HG02870 (cell line): ENCODE measurements around the gene CERS6.
"Not testable (repeated sequence)": the region's sequence is repeated elsewhere in the genome, so short reads cannot be mapped to it uniquely, and the experiment has no call there.

Experiments
- ATAC-seq: cut with Tn5 transposase; IDR thresholded peaks from one replicate; pipeline ENCODE4 v1.9.1; 2021; ENCODE audit warnings: mild to moderate bottlenecking, moderate library complexity; ENCODE audit not compliant: unreplicated experiment

The CERS6 gene

DNA sequence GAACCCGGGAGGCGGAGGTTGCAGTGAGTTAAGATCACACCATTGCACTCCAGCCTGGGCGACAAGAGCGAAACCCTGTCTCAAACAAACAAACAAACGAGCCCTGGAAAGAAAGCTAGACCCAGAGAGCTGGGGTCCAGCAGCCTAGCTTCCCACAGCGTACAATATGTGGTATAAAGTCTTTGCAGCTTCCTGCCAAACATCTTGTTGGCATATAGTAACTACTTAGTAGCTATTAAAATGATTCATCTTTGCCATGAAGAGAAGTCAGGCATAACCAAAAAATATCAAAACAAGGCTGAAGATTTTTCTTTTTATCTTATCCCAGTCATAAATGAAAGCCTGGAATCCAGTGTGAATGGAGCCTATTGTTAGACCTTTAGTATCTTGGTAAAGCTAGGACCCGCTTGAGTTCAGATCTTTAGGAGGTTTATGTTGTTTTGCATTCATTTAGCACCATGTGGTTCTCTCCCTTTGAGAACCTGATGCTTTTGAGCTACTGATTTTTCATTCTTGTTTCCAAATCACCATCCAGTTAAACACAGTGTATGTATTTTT lies 206.7 kb downstream of the CERS6 start:
- no peak for ATAC-seq

DNA sequence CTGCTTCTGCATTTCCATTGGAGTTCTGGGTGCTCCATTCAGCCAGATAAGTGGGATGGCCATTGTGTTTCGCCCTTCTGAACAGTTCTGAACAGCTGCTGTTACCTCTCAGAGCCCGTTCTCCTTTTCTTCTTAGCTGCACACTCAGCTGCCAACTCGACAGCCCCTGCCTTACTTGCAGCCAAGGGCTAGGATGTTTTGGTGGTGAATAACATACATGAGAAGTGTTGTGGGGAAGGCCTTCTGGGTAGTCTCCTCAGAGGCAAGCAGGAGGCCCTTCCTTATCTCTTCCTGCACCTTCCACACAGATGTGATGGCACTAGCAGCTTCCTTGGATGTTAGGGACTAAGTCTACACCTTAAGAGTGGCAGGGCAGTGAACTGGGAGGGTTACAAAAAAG lies 207.9 kb downstream of the CERS6 start:
- ATAC-seq = no peak

DNA sequence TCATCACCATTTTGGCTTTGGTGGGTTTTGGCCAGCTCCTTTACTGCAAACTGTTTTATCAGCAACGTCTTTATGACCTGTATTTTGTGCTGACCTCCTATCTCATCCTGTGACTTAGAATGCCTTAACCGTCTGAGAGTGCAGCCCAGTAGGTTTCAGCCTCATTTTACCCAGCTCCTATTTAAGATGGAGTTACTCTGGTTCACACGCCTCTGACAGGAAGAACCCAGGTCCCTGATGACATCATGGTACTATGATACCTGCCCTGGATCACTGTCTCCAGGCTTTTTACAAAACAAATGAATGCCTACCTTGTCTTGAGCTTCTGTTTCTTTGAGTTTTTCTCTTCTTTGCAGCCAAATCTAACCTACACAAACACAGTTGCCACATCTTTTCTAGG lies 208.6 kb downstream of the CERS6 start:
- ATAC-seq = not testable (repeated sequence)

DNA sequence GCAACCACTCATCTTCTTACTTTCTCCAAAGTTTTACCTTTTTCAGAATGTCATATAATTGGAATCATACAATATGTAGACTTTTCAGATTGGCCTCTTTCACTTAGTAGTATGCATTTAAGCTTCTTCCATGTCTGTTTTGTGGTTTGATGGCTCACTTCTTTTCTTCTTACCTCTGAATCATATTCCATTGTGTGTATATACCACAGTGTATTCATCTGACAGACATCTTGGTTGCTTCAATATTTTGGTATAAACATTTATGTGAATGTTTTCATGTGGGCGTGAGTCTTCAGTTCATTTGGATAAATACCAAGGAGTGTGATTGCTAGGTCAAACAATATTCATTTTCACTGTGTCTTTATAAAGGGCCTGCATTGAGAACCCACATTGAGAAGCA lies 210.3 kb downstream of the CERS6 start:
- ATAC-seq = no peak

DNA sequence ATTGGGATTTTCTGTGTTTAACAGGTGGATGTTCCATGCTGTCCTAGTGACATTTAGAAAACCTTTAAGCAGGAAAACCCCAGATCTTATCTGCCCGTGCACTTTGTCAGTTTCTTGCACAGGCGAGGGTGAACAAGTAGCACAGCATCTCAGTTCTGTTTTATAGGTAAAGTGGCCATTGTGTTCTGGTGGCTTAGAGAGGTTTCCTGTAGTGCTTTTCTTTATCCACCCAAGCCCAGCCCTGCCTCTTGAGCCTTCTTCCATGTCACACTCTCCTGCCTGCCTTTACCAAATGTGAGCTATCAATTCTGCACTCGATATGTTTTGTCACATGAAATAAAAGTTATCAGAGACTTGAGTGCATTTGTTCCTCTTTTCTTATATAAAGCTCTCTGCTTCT lies 211.1 kb downstream of the CERS6 start:
- ATAC-seq = no peak

DNA sequence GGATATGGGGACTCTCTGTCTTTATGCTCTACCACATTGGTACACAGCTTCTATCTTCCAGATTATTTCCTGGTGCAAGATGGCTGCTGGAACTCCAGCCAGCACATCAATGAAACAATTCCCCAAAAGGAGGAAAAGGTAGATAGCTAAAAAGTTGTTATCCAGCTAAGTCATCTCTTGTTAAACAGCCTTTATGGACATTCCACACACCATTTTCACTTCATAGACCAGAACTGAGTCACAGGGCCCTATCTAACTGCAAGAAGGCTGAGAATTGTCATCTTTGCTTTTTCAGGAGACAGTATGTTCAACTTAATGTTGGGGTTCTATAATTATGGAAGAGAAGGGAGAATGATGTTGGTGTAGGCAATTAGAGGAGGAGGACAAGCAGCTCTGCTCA lies 213.1 kb downstream of the CERS6 start:
- no peak for ATAC-seq

DNA sequence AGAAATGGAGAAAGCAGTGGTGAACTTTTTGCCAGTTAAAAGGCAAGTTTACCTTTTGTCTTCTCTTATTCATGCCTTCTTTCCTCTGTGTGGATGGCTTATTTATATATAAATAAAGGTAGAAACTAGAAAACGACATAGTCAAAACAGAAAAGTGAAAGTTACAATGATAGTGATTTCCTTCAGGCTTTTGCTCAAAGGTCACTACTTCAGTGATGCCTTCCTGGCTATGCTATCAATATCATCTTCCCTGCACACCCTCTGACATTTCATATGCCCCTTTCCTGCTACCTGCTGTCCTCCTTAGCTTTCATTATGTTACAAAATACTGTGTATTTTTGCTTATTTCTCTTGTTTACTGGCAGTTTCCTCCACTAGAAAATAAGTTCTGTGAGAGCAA lies 214.4 kb downstream of the CERS6 start:
- ATAC-seq = no peak

DNA sequence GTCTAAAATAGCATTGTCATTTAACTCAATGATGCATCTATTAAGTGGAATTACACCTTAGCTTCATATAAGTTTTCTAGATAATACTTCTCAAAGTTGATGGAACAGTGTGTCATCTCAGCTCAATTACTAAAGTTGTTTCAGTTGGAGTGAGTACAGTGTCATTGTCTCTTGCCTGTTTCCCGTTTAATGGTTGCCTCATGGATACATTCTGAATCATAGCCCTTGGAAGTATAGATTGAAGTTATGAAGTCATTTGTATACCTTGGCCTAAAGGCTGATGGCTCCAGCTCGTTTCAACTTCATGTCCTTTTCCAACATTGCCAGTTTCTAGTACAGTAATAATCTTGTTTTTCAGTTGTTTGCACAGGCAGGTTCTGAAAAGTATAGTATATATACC lies 215.9 kb downstream of the CERS6 start:
- ATAC-seq = no peak

DNA sequence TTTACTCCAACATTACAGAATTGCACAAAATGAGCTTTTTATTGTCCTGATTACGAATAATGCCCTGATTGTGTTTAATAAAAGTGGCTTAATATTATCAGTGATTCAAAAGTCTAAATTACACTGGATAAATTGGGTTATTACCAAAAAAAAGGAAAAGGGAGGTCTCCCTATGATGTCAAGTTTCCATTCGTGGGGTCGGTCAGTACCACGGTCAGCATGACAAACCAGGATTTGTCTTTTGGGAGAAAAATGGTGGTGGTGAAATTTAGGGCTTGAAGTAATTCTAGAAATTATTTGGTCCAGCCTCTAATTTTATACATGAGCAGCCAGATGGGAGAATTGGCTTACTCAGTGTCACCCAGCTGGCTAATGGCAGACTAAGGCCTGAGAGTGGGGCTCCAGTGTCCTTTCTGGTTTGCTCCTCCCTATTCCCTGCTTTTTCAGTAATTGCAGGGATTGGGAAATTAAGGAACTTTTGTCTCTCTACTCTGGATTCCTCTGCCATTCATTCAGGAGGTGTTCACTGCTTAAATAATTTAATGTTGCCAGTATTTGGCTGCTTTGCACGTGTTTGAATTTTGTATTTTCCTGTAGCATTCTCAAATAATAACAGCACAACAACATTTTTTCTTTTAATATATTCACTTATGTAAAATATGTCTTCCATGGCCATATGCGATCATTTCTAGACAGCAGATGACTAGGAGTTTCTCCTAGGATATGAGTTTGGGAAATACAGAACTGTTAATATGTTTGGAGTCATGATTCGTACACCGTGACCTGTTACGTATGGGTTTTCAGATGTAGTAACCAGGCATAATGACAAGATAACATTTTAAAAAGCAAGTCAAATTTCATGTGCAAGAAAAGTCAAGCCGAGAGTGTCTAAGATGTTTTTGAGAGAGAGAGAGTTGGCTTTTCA lies 217.5 kb downstream of the CERS6 start:
- ATAC-seq = no peak

DNA sequence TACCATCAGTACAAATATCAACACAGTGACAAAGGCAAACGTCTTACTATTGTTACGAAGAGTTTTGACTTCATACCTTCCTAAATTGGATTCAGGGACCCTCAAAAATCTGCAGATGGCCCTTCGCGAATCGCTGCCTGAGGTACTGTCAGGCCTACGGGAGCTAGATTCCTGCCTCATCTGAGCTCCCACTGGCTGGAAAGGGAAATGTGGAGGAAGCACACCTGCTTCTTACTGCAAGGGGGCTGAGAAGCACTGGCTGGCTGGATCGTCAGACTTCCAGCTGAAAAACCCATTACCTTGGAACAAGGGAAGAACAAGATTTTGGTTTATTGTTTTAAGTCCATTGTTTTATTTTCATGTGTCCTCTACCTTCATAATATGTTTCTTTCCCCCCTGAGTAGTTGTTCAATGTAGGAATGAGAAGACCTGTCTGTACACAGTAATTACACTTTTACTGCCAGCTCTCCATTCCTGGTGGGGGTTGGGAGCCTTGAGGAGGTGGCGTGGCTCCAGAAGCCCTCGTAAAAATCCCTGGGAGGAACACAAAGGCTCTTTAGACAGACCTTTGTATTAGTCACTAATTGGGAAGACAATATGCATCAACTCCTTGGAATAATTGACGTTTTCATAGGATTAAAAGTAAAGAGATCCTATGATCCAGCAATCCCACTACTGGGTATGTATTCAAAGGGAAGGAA lies 222.2 kb downstream of the CERS6 start:
- ATAC-seq = no peak

DNA sequence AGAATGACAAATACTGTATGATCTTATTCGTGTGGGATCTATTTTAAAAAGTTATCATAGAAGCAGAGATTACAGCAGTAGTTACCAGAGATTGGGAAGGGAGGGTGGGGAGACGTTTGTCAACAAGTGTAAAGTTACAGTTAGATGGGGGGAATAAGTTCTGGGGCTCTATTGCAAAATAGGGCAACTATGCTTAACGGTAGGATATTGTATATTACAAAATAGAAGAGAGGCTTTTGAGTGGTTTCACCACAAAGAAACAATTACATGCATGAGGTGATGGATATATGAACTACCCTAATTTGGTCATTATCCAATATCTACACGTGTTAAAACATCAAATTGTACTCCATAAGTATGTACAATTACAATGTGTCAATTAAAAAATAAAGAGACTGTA lies 223.0 kb downstream of the CERS6 start:
- ATAC-seq = no peak

DNA sequence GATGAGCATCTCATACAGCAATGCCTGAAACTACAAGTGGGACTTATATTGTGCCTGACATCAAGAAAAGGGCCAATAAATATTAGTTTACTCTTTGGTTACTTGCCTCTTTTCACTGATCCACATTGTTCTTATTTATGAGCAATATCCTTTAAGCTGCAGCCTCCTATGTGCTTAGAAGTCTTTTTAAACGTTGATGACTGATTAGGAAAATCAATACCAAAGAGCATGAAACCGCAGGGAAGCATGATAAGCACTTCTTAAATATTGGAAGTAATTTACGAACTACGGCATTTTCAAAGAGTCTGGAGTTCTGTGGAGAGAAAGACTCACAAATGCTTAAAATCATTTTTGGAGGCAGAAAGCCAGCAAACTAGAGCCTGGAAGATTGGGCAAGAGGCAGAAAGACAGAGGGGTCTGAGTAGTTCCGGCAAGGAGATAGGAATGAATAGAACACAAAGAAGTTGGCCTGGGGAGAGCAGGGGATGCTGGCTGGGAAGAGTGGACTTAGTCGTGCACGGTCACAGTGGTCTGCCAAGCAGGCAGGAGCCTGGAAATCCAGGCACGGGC lies 223.8 kb downstream of the CERS6 start:
- no peak for ATAC-seq

DNA sequence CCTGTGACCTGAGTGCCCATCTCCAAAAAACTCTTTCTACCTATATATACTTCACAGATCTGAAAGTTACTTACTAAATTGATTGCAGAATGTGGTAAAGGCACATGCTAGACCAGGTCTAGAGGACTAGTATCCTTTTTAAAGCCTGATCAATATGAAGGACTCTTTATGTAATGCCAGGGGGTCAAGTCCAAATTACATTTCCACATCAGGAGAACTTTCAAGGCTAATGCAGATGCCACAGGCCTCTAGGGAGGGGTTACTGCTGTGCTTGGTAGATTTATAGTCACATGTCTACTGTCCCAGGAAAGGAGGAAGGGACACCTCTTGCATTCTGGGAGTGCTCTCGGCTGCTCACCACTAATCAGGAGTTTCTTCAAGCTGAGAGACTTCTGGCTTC lies 227.9 kb downstream of the CERS6 start:
- no peak for ATAC-seq

DNA sequence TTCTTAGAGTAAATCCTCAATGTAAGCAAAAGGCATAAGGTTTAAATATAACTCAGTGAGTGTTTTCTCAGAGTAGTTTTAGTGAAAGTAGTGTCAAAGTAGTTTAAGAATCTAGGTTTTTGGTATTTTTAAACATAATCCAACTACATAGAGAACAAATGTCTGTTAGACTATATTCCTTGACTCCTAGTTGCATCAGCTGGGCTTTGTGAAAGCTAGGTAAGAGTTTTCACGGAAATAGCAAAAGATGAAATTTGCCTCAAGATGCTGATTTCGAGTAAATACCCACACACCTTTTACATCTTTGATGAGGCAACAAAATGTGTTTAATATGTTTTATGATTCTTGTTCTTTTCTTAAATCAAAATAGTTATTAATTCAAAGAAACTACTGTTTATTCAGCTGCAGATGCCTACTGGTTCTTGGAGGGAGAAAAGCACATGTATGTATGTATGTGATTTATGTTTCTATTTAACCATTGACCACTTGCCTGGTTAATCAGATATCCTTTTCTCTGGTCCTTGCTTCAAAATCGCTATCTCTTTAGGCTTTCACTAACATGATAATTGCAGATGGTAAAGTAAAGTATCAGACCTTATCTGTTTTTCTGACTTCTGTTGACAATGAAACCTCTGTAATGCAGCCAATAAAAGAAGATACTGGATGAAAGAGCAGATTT lies 229.0 kb downstream of the CERS6 start:
- ATAC-seq = no peak

DNA sequence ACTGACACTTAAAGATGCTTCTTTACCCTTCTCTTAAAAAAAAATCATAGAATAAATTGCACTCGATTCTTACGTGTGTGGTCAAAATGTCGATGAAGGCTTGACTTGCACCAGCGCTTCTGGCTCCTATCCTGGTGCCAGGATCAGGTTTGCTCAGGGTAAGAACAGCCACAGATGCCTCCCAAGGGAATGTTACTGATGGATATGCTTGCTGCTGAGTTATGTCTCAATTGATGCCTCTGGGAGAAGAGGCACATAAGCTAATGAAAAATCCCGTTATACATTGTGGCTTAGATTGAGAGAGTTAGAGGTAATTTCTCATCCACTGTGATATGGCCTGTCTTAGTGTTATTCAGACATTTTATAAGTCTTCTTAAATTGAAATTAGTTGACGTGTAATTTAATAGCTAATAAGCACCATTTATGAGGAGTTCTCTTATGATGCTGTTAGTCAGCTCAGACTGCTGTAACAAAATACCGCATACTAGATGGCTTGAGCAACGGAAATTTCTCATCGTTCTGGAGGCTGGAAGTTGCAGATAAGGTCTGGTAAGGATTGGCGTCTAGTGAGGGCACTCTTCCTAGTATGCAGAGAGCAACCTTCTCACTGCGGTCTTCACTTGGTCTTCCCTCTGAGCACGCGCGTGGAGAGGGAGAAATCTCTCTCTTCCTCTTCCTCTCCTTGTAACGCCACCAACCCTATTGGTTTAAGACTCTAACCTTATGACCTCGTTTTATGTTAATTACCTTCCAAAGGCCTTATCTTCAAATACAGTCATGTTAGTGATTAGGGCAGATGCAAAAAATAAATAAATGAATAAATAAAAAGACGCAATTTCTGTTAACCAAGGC lies 229.8 kb downstream of the CERS6 start:
- ATAC-seq = no peak

DNA sequence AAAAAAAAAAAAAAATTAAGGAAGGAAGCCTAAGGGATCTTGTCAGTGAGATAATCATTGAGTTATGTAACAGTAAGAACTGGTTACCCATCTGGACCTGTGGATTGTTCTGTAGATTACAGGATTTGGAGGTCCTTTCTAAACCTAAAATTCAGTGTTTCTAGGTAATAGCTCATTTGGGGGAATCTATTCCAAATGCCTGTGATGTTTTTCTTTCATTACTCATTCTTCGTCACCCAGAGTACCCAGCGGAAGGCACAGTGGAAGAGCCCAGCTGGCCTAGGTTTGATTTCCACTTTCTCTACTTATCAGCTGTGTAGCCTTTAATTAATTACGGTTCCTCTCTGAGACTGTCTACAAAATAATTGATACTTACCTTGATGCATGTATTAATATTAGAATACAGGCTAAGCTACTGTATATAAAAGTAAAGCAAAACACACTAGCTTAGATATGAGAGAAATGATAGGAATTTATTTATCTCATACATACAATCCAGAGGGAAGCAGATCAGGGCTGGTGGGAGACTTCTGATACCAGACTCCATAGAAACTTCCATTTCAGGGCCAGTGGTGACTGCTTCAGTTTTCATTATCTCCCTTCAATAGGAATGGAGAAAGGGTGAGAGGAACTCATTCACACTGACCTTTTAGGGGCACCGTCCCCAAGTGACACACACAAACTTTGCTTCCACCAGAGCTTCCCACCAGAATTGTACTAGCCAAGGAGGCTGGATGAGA lies 230.6 kb downstream of the CERS6 start:
- no peak for ATAC-seq

DNA sequence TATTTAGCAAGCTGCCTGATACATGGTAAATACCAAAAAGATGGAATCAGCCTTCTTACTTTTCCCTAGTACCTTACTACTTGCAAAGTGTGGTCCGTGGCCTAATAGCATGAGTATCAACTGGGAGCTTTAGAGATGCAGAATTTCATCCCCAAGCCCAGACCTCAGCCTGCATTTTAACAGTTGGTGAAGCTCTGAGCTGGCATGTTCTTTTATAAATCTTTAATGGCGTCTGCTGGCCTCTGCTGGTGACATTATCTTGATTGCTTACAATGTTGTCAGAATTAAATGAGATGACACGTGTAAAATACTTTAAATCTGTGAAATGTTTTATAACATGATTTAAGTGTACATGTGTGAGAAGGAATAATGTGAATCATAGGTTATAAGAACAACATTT lies 231.2 kb downstream of the CERS6 start:
- ATAC-seq = no peak

DNA sequence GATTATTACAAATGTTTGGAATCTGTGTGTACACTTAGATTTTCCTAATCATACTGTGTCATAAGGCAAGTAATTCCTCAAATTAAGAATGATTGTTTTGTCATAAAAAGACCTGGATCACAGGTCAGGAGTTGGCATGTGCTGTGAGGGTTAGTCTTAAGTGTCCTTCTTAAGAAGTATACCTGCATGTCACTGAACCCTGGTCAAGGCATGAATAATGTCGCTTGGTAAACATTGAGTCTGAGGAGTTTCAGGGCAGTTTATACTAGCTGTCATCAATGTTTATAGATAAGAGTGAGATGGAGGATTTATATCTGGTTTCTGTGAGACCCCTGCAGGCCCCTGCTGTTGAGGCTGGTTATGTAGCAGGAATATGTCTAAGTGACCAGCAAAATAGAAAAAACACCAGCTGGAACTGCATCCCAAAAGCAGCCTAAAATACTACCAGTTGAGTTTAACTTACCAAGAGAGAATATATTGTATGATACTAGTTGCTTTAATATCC lies 234.4 kb downstream of the CERS6 start:
- no peak for ATAC-seq

DNA sequence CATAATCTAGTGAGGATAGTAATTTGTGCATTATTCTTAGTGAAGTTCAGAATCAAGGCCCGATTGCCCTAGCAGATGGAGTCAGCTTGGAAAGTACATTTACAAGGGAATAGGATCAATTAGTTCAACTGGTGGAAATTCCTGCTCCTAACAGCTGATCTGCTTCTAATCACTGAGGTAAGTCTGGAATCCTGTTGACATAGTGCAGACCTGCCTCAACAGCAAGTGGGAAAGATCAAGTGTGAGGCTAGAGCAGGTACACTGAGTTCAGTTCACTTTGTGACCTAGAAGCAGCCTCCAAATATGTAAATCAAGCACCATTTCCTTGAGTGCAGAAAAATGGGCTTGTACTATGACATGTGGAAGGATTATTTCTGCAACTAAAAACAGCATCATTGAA lies 235.1 kb downstream of the CERS6 start:
- no peak for ATAC-seq
